ENCODE results near the gene ZSWIM1.

The ZSWIM1 gene

GRCh38 chr20:45933266-45934045 is 52.4 kb downstream of the ZSWIM1 start:
- DNase-seq (ENCODE audit: low spot score), result peak; percentile 76

GRCh38 chr20:45934046-45934585 is 53.1 kb downstream of the ZSWIM1 start:
- peak; percentile 78 for DNase-seq (ENCODE audit: low spot score)

Measured in NAMALWA (cell line).